K562 (cell line): ENCODE data around the gene PDE3A. TPM values are rescaled to one million over a fixed set of nuclear protein-coding genes. Genes with fewer than 3 reads are reported as not detected.

Experiments used
- ATAC-seq: fragments of 200-7000 bp; cut with Tn5 transposase; 3 replicates; pipeline ENCODE4 v1.9.1; 2020; ENCODE audit warnings: moderate library complexity
- BruUV-seq: library from RNA; stranded (reverse); fragments of 400-500 nt; replicated peaks from 2 replicates; lab custom pipeline; 2021; lab: Mats Ljungman, UMichigan
- CTCF ChIA-PET: fragments of 300-600 bp; formaldehyde crosslinking; extraction: SDS; loops from one replicate; lab custom pipeline; 2021; ENCODE audit warnings: low intra/inter-chr PET ratio; lab: Yijun Ruan, JAX
- POLR2A ChIA-PET: fragments of 300-600, 350-650 bp; sonication (Branson Sonifier 250); formaldehyde crosslinking; extraction: SDS; loops from one replicate; lab custom pipeline; 2021; ENCODE audit warnings: antibody characterized with exemption, inconsistent platforms; lab: Yijun Ruan, JAX
- DNase-seq, 4 experiments: peaks; one replicate each; pipeline versions ENCODE4 v3.0.0 to v3.0.0-alpha.2; 2011 to 2018; ENCODE audit warnings: low spot score in 3 of 4, mixed read lengths in 3 of 4; ENCODE audit errors: extremely low read depth in 1 of 4
- FAIRE-seq: peaks from 2 replicates; lab custom pipeline; 2011; peaks lifted over from hg19 to GRCh38; lab: Jason Lieb, UNC
- H2AFZ ChIP-seq: 2 replicates; pipeline ENCODE4 v1.6.0; 2011; ENCODE audit warnings: low read depth, low read length, control low read depth, inconsistent platforms
- H3K27ac ChIP-seq: fragments of 200-600 bp; 3 replicates; pipeline ENCODE4 v1.8.0; 2011; ENCODE audit warnings: low read depth, mild to moderate bottlenecking, control low read depth, inconsistent platforms, low read length, moderate library complexity, mixed read lengths; ENCODE audit errors: extremely low read depth
- H3K27me3 ChIP-seq, 2 experiments: fragments of 300-600 bp in 1 of 2; 2 replicates in 1 of 2; 3 replicates in 1 of 2; pipeline versions ENCODE4 v1.6.0 to v1.8.0; 2011; ENCODE audit warnings: inconsistent platforms in 2 of 2, low read length in 2 of 2, mild to moderate bottlenecking in 1 of 2, mixed read lengths in 1 of 2, moderate library complexity in 1 of 2; ENCODE audit not compliant: control insufficient read depth in 2 of 2, insufficient read depth in 2 of 2
- H3K36me3 ChIP-seq: fragments of 300-600 bp; 3 replicates; pipeline ENCODE4 v1.8.0; 2011; ENCODE audit warnings: mild to moderate bottlenecking, low read length, inconsistent platforms; ENCODE audit not compliant: control insufficient read depth, insufficient read depth
- H3K4me1 ChIP-seq, 2 experiments: fragments of 200-600 bp in 1 of 2; replicated peaks in 1 of 2; 2 replicates in 1 of 2; 3 replicates in 1 of 2; pipeline versions ENCODE4 v1.5.1 to v1.8.0; 2011; ENCODE audit warnings: inconsistent platforms in 2 of 2, low read length in 2 of 2, mild to moderate bottlenecking in 1 of 2, mixed read lengths in 1 of 2, moderate library complexity in 1 of 2; ENCODE audit not compliant: control insufficient read depth in 2 of 2, insufficient read depth in 2 of 2
- H3K4me2 ChIP-seq: 2 replicates; pipeline ENCODE4 v1.6.1; 2011; ENCODE audit warnings: low read length, control low read depth, inconsistent platforms, mixed read lengths; ENCODE audit not compliant: insufficient read depth
- H3K4me3 ChIP-seq: fragments of 200-600 bp; sonication (generic), shearing (Covaris generic); 2 replicates; pipeline ENCODE4 v1.5.1; 2016; ENCODE audit warnings: control low read depth, inconsistent platforms
- H3K79me2 ChIP-seq: fragments of 200-600 bp; 3 replicates; pipeline ENCODE4 v1.8.0; 2011; ENCODE audit warnings: low read length, inconsistent platforms; ENCODE audit not compliant: control insufficient read depth, insufficient read depth
- H3K9ac ChIP-seq, 2 experiments: 2 replicates each; pipeline versions ENCODE4 v1.6.0 to v1.6.1; 2011; ENCODE audit warnings: low read depth in 2 of 2, low read length in 2 of 2, control low read depth in 1 of 2, inconsistent platforms in 1 of 2, mild to moderate bottlenecking in 1 of 2, mixed read lengths in 1 of 2; ENCODE audit not compliant: insufficient read depth in 1 of 2
- H3K9me1 ChIP-seq: one replicate; pipeline ENCODE4 v1.6.0; 2011; ENCODE audit warnings: inconsistent platforms, mild to moderate bottlenecking, low read length, moderate library complexity; ENCODE audit not compliant: control insufficient read depth, insufficient read depth
- H3K9me3 ChIP-seq: replicated peaks from 2 replicates; pipeline ENCODE4 v1.5.1; 2011; ENCODE audit warnings: low read depth, low read length, inconsistent platforms; ENCODE audit not compliant: control insufficient read depth, insufficient read depth
- H4K20me1 ChIP-seq: replicated peaks from 2 replicates; pipeline ENCODE4 v1.6.1; 2011; ENCODE audit warnings: low read length, inconsistent platforms, mixed read lengths; ENCODE audit not compliant: control insufficient read depth, insufficient read depth
- MCM3 ChIP-seq: fragments of 450-650 bp; IDR thresholded peaks from 2 replicates; pipeline ENCODE4 v1.6.1; 2016
- NBN ChIP-seq: fragments of 450-650 bp; IDR thresholded peaks from 2 replicates; pipeline ENCODE4 v1.6.1; 2016; ENCODE audit warnings: low read depth, mild to moderate bottlenecking
- ZC3H8 ChIP-seq: fragments of 450-650 bp; IDR thresholded peaks from 2 replicates; pipeline ENCODE4 v1.6.1; 2017
- ZNF217 ChIP-seq: sonication (generic); formaldehyde crosslinking; IDR thresholded peaks from 2 replicates; pipeline ENCODE4 v1.8.0; 2022; ENCODE audit warnings: mild to moderate bottlenecking, missing genetic modification reagents
- ZNF431 ChIP-seq: sonication (generic); formaldehyde crosslinking; IDR thresholded peaks from 2 replicates; pipeline ENCODE4 v1.8.0; 2022; ENCODE audit warnings: mild to moderate bottlenecking, missing genetic modification reagents
- ZNF511 ChIP-seq: sonication (generic); formaldehyde crosslinking; IDR thresholded peaks from 2 replicates; pipeline ENCODE4 v1.8.0; 2022; ENCODE audit warnings: mild to moderate bottlenecking, missing genetic modification reagents
- WGBS: fragments of 100-300 bp; shearing (Covaris generic); methylation state at CpG from one replicate; pipeline ENCODE4 v1.1.6; 2016; ENCODE audit warnings: low coverage, mixed read lengths; ENCODE audit not compliant: insufficient coverage; ENCODE audit errors: missing lambda C conversion rate; 5-methylcytosine and 5-hydroxymethylcytosine counted together
- in situ Hi-C: fragments of 300-500 bp; cut with MboI; formaldehyde crosslinking; loops from 4 replicates; pipeline ENCODE4 v1.15.0; 2018; ENCODE audit warnings: inconsistent platforms, mixed read lengths
- intact Hi-C: fragments of 100-400 bp; cut with micrococcal nuclease; formaldehyde crosslinking; loops from 2 replicates; pipeline ENCODE4 v1.14.2; 2022
- polyA plus RNA-seq, 8 experiments: library from polyadenylated mRNA; depleted of rRNA in 4 of 8; stranded (reverse) in 5 of 8; unstranded in 3 of 8; fragments of >200 nt; fragmentation: Nextera tagmentation in 2 of 8; fragmentation: Illumina TruSeq in 1 of 8; extraction: Ambion mirVana in 2 of 8; extraction: Trizol in 1 of 8; gene quantifications; 2 replicates each; pipeline versions ENCODE4 v1.2.1 to v1.2.3, GENCODE V29; 2011 to 2014; ENCODE audit warnings: inconsistent platforms in 1 of 8, missing spikeins in 1 of 8
- total RNA-seq, 7 experiments: library from RNA; depleted of rRNA in 6 of 7; stranded (reverse); fragments of >200 nt in 6 of 7; fragmentation: Illumina TruSeq in 2 of 7; extraction: Trizol in 2 of 7; gene quantifications; 2 replicates each; pipeline versions ENCODE4 v1.2.1 to v1.2.3, GENCODE V29; 2011 to 2021; ENCODE audit warnings: low replicate concordance in 1 of 7
- TF ChIP-seq, protein P1 (sequence below): fragments of 450-650 bp; IDR thresholded peaks from 2 replicates; pipeline ENCODE4 v1.6.1; 2017; ENCODE audit warnings: antibody characterized with exemption, mild to moderate bottlenecking
- TF ChIP-seq, protein P2 (sequence below): fragments of 450-650 bp; IDR thresholded peaks from 2 replicates; pipeline ENCODE4 v1.6.1; 2018; ENCODE audit warnings: mild to moderate bottlenecking, low read depth; ENCODE audit not compliant: partially characterized antibody

PDE3A gene
- total and polyA plus RNA-seq, 9 of the 15 experiments (the other 6 are each of a cell fraction or from before 2014, with no cell fraction given) = 0.02 TPM; not detected in 8

DNA sequence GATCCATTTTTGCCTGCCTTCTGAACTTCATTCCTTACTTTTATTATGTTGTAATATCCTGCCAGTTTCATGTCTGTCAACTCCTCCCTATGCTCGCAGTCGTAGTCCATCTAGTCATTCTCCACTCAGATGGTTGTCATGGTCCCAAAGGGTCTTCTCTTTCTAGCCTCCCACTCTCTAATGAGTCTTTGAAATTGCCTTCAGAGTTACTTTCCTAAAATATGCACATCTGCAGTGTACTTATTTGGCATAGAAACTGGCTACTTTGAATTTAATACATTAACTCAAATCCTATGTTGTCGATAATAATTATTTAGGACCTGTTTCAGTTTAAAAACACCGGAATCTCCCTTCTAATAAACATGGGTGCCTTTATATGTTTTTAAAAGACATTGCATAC lies 101.0 kb downstream of the PDE3A start:
- Histone ChIP-seq H3K9ac (no peak overlapping the region), H3K27ac (no peak overlapping the region), H3K9me3 (no peaks in the 10 kb centered on the region), H3K4me3 (no peak overlapping the region), H3K79me2 (no peaks in the 10 kb centered on the region), H4K20me1 (no peaks in the 10 kb centered on the region), H3K4me2 (no peak overlapping the region), H3K27me3 (no peaks in the 10 kb centered on the region), H2AFZ (no peak overlapping the region), H3K4me1 (no peaks in the 10 kb centered on the region), H3K36me3 (no peaks in the 10 kb centered on the region), H3K9me1 (no peaks in the 10 kb centered on the region)
- TF ChIP-seq ZNF217 (no peak), ZC3H8 (no peak), MCM3 (no peak), ZNF431 (CRISPR knock-in tag) (no peak), NBN (no peak), ZNF511 (CRISPR knock-in tag) (no peak)
- TF ChIP-seq, protein P1, sequence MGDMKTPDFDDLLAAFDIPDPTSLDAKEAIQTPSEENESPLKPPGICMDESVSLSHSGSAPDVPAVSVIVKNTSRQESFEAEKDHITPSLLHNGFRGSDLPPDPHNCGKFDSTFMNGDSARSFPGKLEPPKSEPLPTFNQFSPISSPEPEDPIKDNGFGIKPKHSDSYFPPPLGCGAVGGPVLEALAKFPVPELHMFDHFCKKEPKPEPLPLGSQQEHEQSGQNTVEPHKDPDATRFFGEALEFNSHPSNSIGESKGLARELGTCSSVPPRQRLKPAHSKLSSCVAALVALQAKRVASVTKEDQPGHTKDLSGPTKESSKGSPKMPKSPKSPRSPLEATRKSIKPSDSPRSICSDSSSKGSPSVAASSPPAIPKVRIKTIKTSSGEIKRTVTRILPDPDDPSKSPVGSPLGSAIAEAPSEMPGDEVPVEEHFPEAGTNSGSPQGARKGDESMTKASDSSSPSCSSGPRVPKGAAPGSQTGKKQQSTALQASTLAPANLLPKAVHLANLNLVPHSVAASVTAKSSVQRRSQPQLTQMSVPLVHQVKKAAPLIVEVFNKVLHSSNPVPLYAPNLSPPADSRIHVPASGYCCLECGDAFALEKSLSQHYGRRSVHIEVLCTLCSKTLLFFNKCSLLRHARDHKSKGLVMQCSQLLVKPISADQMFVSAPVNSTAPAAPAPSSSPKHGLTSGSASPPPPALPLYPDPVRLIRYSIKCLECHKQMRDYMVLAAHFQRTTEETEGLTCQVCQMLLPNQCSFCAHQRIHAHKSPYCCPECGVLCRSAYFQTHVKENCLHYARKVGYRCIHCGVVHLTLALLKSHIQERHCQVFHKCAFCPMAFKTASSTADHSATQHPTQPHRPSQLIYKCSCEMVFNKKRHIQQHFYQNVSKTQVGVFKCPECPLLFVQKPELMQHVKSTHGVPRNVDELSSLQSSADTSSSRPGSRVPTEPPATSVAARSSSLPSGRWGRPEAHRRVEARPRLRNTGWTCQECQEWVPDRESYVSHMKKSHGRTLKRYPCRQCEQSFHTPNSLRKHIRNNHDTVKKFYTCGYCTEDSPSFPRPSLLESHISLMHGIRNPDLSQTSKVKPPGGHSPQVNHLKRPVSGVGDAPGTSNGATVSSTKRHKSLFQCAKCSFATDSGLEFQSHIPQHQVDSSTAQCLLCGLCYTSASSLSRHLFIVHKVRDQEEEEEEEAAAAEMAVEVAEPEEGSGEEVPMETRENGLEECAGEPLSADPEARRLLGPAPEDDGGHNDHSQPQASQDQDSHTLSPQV = no peak
- TF ChIP-seq, protein P2, sequence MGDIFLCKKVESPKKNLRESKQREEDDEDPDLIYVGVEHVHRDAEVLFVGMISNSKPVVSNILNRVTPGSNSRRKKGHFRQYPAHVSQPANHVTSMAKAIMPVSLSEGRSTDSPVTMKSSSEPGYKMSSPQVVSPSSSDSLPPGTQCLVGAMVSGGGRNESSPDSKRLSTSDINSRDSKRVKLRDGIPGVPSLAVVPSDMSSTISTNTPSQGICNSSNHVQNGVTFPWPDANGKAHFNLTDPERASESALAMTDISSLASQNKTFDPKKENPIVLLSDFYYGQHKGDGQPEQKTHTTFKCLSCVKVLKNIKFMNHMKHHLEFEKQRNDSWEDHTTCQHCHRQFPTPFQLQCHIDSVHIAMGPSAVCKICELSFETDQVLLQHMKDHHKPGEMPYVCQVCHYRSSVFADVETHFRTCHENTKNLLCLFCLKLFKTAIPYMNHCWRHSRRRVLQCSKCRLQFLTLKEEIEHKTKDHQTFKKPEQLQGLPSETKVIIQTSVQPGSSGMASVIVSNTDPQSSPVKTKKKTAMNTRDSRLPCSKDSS = no peak
- 0% methylated on average over 2 of the region's 4 CpGs for WGBS
- no TSS peak for BruUV-seq
- POLR2A ChIA-PET = no interaction called here
- no peak for ATAC-seq
- intact Hi-C loops = no loop called here
- in situ Hi-C loops = no loop called here
- DNase-seq = no peak
- CTCF ChIA-PET = no interaction called here
- FAIRE-seq = no peak
